Endodermal cell (in vitro differentiated cells): Measurements from ENCODE around the gene TOMM34. TPM values are rescaled to one million over a fixed set of nuclear protein-coding genes. Genes with fewer than 3 reads are reported as not detected.

Source experiments
- DNase-seq: peaks from one replicate; pipeline ENCODE4 v3.0.0-alpha.2; 2017
- H3K27ac ChIP-seq: 2 replicates; pipeline ENCODE4 v1.5.1; 2013; ENCODE audit warnings: mild to moderate bottlenecking, low read depth, low read length, moderate library complexity
- H3K27me3 ChIP-seq: 2 replicates; pipeline ENCODE4 v1.6.1; 2013; ENCODE audit warnings: mild to moderate bottlenecking, low read length, moderate library complexity; ENCODE audit not compliant: insufficient read depth, control insufficient read depth, poor library complexity, severe bottlenecking
- H3K36me3 ChIP-seq: 2 replicates; pipeline ENCODE4 v1.7.0; 2013; ENCODE audit warnings: mild to moderate bottlenecking, low read length, moderate library complexity; ENCODE audit not compliant: control insufficient read depth, insufficient read depth
- H3K4me1 ChIP-seq: one replicate; pipeline ENCODE4 v1.7.0; 2013; ENCODE audit warnings: low read length; ENCODE audit not compliant: control insufficient read depth, insufficient read depth
- H3K4me3 ChIP-seq: 2 replicates; pipeline ENCODE4 v1.5.1; 2013; ENCODE audit warnings: mild to moderate bottlenecking, low read length, moderate library complexity
- H3K9ac ChIP-seq: 2 replicates; pipeline ENCODE4 v1.6.1; 2013; ENCODE audit warnings: mild to moderate bottlenecking, low read length, moderate library complexity; ENCODE audit not compliant: poor library complexity, severe bottlenecking; ENCODE audit errors: extremely low read depth
- H3K9me3 ChIP-seq: 2 replicates; pipeline ENCODE4 v1.6.1; 2013; ENCODE audit warnings: mild to moderate bottlenecking, low read length, moderate library complexity; ENCODE audit not compliant: control insufficient read depth
- H3K27ac Mint-ChIP-seq: 2 replicates; pipeline ENCODE4 v1.8.0; 2020; ENCODE audit warnings: mixed read lengths
- H3K27me3 Mint-ChIP-seq: 2 replicates; pipeline ENCODE4 v1.8.0; 2021; ENCODE audit warnings: mild to moderate bottlenecking, mixed read lengths; ENCODE audit not compliant: insufficient read depth
- H3K36me3 Mint-ChIP-seq: 2 replicates; pipeline ENCODE4 v1.8.0; 2020; ENCODE audit warnings: low read depth, mixed read lengths
- H3K4me1 Mint-ChIP-seq: 2 replicates; pipeline ENCODE4 v1.8.0; 2020; ENCODE audit warnings: mixed read lengths
- H3K4me3 Mint-ChIP-seq: 2 replicates; pipeline ENCODE4 v1.8.0; 2020; ENCODE audit warnings: mild to moderate bottlenecking, moderate library complexity, mixed read lengths
- H3K9me3 Mint-ChIP-seq: 2 replicates; pipeline ENCODE4 v1.8.0; 2020; ENCODE audit warnings: mild to moderate bottlenecking, mixed read lengths
- CTCF ChIP-seq: fragments of 200-600 bp; sonication (generic); conservative IDR thresholded peaks from 2 replicates; pipeline ENCODE4 v1.5.0; 2021; ENCODE audit warnings: antibody characterized with exemption, mild to moderate bottlenecking
- WGBS, 2 experiments: methylation state at CpG; one replicate each; pipeline versions ENCODE4 v1.1.5 to v1.1.7; 2013; ENCODE audit warnings: missing lambda C conversion rate in 2 of 2, mixed read lengths in 1 of 2; ENCODE audit not compliant: insufficient coverage in 1 of 2, insufficient read length in 1 of 2; 5-methylcytosine and 5-hydroxymethylcytosine counted together
- total RNA-seq, 2 donors: library from RNA; stranded (reverse); fragmentation: NEBNext Ultra II Directional in 1 of 2; extraction: Animal tissue kit (Norgen Biotek cat#: 25700) in 1 of 2; gene quantifications; 2 replicates in 1 of 2; 3 replicates in 1 of 2; pipeline ENCODE4 v1.2.1, GENCODE V29; 2021

The TOMM34 gene
- total RNA-seq, 2 donors from 2014 or later, result 43.6 to 43.9 TPM

DNA sequence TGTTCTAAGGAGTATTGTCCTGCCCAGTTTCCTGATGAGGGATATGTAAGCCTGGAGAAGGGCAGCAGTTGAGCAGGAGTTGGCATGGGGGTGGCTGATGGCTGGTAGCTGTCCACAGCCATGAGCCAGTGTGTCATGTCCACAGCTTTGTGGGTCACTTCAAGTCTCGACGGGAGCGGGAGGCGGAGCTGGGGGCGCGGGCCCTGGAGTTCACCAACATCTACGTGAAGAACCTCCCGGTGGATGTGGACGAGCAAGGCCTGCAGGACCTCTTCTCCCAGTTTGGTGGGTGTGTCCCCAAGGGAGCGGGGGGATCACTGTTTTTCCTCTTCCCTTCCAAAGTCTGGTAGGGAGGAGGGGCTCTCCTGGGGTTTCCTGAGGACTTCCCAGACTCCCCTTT, 41.4 kb downstream of the TOMM34 start:
- no peak overlapping the region for H3K27ac ChIP-seq
- TF ChIP-seq CTCF, result no peak
- H3K4me1 ChIP-seq, result no peaks in the 10 kb centered on the region
- H3K27ac Mint-ChIP-seq, result no peak overlapping the region
- WGBS, 2 experiments, result 93 to 94% methylated on average over 10 of the region's 10 CpGs
- H3K9me3 Mint-ChIP-seq, result no peaks in the 10 kb centered on the region
- H3K4me3 ChIP-seq, result no peak overlapping the region
- no peak overlapping the region for H3K9ac ChIP-seq
- peaks cover 60% of the 10 kb centered on the region for H3K36me3 ChIP-seq
- no peaks in the 10 kb centered on the region for H3K27me3 ChIP-seq
- no peaks in the 10 kb centered on the region for H3K9me3 ChIP-seq
- H3K27me3 Mint-ChIP-seq, result no peaks in the 10 kb centered on the region
- no peaks in the 10 kb centered on the region for H3K4me1 Mint-ChIP-seq
- peaks cover 69% of the 10 kb centered on the region for H3K36me3 Mint-ChIP-seq
- no peak for DNase-seq
- no peak overlapping the region for H3K4me3 Mint-ChIP-seq

- peaks cover 71% of the 10 kb centered on the region for H3K36me3 Mint-ChIP-seq
- no peaks in the 10 kb centered on the region for H3K9me3 Mint-ChIP-seq
- no peak for TF ChIP-seq CTCF
- Histone ChIP-seq H3K4me1 (no peaks in the 10 kb centered on the region), H3K27ac (no peak overlapping the region), H3K27me3 (no peaks in the 10 kb centered on the region), H3K9ac (no peak overlapping the region), H3K36me3 (peaks cover 62% of the 10 kb centered on the region), H3K4me3 (no peak overlapping the region), H3K9me3 (no peaks in the 10 kb centered on the region)
- H3K27me3 Mint-ChIP-seq, result no peaks in the 10 kb centered on the region
- no peak overlapping the region for H3K27ac Mint-ChIP-seq
- DNase-seq, result no peak
- H3K4me1 Mint-ChIP-seq, result no peaks in the 10 kb centered on the region
- no peak overlapping the region for H3K4me3 Mint-ChIP-seq
- 94 to 96% methylated on average over 3 of the region's 3 CpGs for WGBS, 2 experiments
Measured at GRCh38 chr20:44918342-44918741, 41.9 kb downstream of the TOMM34 start.

- WGBS, 2 experiments, result 88 to 100% methylated on average over 1 to 2 of the region's 2 CpGs
- Histone ChIP-seq H3K27me3 (no peaks in the 10 kb centered on the region), H3K36me3 (peaks cover 64% of the 10 kb centered on the region), H3K9me3 (no peaks in the 10 kb centered on the region), H3K9ac (no peak overlapping the region), H3K4me1 (no peaks in the 10 kb centered on the region), H3K27ac (no peak overlapping the region), H3K4me3 (no peak overlapping the region)
- H3K27me3 Mint-ChIP-seq, result no peaks in the 10 kb centered on the region
- no peak overlapping the region for H3K27ac Mint-ChIP-seq
- no peak for DNase-seq
- H3K9me3 Mint-ChIP-seq, result no peaks in the 10 kb centered on the region
- no peak for TF ChIP-seq CTCF
- H3K36me3 Mint-ChIP-seq, result peaks cover 71% of the 10 kb centered on the region
- no peak overlapping the region for H3K4me3 Mint-ChIP-seq
- peaks cover 5% of the 10 kb centered on the region for H3K4me1 Mint-ChIP-seq
Measured at GRCh38 chr20:44917399-44917798, 42.8 kb downstream of the TOMM34 start.
